Ovary (tissue), 3 donors: Measurements from ENCODE around the gene EIF4E.

Experiments used
- EP300 ChIP-seq: sonication (generic); formaldehyde crosslinking; IDR thresholded peaks from one replicate; pipeline ENCODE4 v1.6.1; 2017; ENCODE audit warnings: antibody characterized with exemption
- TF ChIP-seq, protein P1 (sequence below), 3 donors: fragments of 450-650 bp in 2 of 3; fragments of 200-600 bp in 1 of 3; IDR thresholded peaks; one replicate each; pipeline versions ENCODE4 v1.5.1 to v1.8.0; 2016 to 2022; ENCODE audit warnings: antibody characterized with exemption in 3 of 3, mild to moderate bottlenecking in 1 of 3
- donor health status: DM: no; HTN: no; CAD: no.

DNA sequence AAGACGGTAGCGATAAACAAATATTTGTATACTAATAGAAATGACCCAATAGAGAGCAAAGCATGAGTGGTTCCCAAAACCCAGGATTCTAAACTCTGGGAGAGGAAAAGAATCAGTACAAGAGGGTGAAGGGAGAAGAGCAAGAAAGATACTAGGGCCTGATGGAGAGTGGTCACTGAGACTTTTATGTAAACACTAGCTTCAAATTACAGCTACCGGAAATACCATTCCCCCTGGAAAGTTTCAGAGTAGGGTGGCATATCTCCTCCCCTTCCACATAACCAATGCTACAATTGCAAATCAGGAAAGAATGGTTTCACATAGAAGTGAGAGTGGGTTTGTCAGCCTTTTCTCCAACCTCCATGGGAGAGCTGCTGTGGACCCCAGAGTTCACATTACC, 77.1 kb downstream of the EIF4E start:
- TF ChIP-seq, protein P1, sequence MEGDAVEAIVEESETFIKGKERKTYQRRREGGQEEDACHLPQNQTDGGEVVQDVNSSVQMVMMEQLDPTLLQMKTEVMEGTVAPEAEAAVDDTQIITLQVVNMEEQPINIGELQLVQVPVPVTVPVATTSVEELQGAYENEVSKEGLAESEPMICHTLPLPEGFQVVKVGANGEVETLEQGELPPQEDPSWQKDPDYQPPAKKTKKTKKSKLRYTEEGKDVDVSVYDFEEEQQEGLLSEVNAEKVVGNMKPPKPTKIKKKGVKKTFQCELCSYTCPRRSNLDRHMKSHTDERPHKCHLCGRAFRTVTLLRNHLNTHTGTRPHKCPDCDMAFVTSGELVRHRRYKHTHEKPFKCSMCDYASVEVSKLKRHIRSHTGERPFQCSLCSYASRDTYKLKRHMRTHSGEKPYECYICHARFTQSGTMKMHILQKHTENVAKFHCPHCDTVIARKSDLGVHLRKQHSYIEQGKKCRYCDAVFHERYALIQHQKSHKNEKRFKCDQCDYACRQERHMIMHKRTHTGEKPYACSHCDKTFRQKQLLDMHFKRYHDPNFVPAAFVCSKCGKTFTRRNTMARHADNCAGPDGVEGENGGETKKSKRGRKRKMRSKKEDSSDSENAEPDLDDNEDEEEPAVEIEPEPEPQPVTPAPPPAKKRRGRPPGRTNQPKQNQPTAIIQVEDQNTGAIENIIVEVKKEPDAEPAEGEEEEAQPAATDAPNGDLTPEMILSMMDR (IDR thresholded peaks at IDR 0.05), result no peak
- TF ChIP-seq EP300, result no peak
